K562 (cell line): ENCODE data around the gene MDC1. TPM values are rescaled to one million over a fixed set of nuclear protein-coding genes. Genes with fewer than 3 reads are reported as not detected.

Source experiments
- CBX5 ChIP-seq: IDR thresholded peaks from 2 replicates; pipeline ENCODE4 v1.6.1; 2014; ENCODE audit warnings: low read depth, borderline replicate concordance
- ETV1 ChIP-seq: fragments of 450-650 bp; conservative IDR thresholded peaks from 2 replicates; pipeline ENCODE4 v1.6.1; 2016; ENCODE audit warnings: missing genetic modification characterization, control low read depth, low read depth, missing compliant biosample characterization
- PTTG1 ChIP-seq: fragments of 450-650 bp; IDR thresholded peaks from 2 replicates; pipeline ENCODE4 v1.6.1; 2016; ENCODE audit warnings: low read depth, mild to moderate bottlenecking, missing genetic modification characterization, missing compliant biosample characterization
- RB1 ChIP-seq: fragments of 450-650 bp; IDR thresholded peaks from 2 replicates; pipeline ENCODE4 v1.6.1; 2017; ENCODE audit warnings: low read depth, mild to moderate bottlenecking
- SAFB ChIP-seq: fragments of 200-400 bp; formaldehyde crosslinking; IDR thresholded peaks from 2 replicates; pipeline ENCODE4 v1.6.1; 2017; ENCODE audit warnings: low read depth, low read length, borderline replicate concordance
- SLC30A9 ChIP-seq: fragments of 250-450 bp; sonication (Bioruptor Pico); IDR thresholded peaks from 2 replicates; pipeline ENCODE4 v1.8.0; 2022; ENCODE audit warnings: mild to moderate bottlenecking, moderate library complexity
- SMARCC2 ChIP-seq: fragments of 450-650 bp; IDR thresholded peaks from 2 replicates; pipeline ENCODE4 v1.6.1; 2017; ENCODE audit warnings: antibody characterized with exemption, moderate library complexity, mild to moderate bottlenecking, low read depth
- YY1 ChIP-seq, 3 experiments: IDR thresholded peaks; 2 replicates each; pipeline ENCODE4 v1.6.1; 2011; ENCODE audit warnings: low read length in 2 of 3, mild to moderate bottlenecking in 2 of 3, moderate library complexity in 2 of 3, borderline replicate concordance in 1 of 3, control low read depth in 1 of 3, low read depth in 1 of 3; ENCODE audit not compliant: insufficient read depth in 3 of 3, insufficient replicate concordance in 2 of 3, control insufficient read depth in 1 of 3, insufficient read length in 1 of 3; ENCODE audit errors: extremely low read depth in 1 of 3
- polyA plus RNA-seq, 8 experiments: library from polyadenylated mRNA; depleted of rRNA in 4 of 8; stranded (reverse) in 5 of 8; unstranded in 3 of 8; fragments of >200 nt; fragmentation: Nextera tagmentation in 2 of 8; fragmentation: Illumina TruSeq in 1 of 8; extraction: Ambion mirVana in 2 of 8; extraction: Trizol in 1 of 8; gene quantifications; 2 replicates each; pipeline versions ENCODE4 v1.2.1 to v1.2.3, GENCODE V29; 2011 to 2014; ENCODE audit warnings: inconsistent platforms in 1 of 8, missing spikeins in 1 of 8
- total RNA-seq, 7 experiments: library from RNA; depleted of rRNA in 6 of 7; stranded (reverse); fragments of >200 nt in 6 of 7; fragmentation: Illumina TruSeq in 2 of 7; extraction: Trizol in 2 of 7; gene quantifications; 2 replicates each; pipeline versions ENCODE4 v1.2.1 to v1.2.3, GENCODE V29; 2011 to 2021; ENCODE audit warnings: low replicate concordance in 1 of 7
- TF ChIP-seq, protein P1 (sequence below): IDR thresholded peaks from 2 replicates; pipeline ENCODE4 v1.6.1; 2011; ENCODE audit warnings: borderline replicate concordance, low read depth, mild to moderate bottlenecking, moderate library complexity, low read length; ENCODE audit not compliant: insufficient read depth, poor library complexity, severe bottlenecking
- TF ChIP-seq, protein P2 (sequence below), 2 experiments: fragments of 150-350 bp in 1 of 2; IDR thresholded peaks; 2 replicates each; pipeline ENCODE4 v1.6.1; 2012 to 2016; ENCODE audit warnings: low read depth in 2 of 2, low read length in 2 of 2, mild to moderate bottlenecking in 1 of 2, moderate library complexity in 1 of 2
- TF ChIP-seq, protein P3 (sequence below), 2 experiments: fragments of 450-650 bp; formaldehyde crosslinking in 1 of 2; IDR thresholded peaks; 2 replicates each; pipeline versions ENCODE4 v1.4.0 to v1.6.1; 2014 to 2020; ENCODE audit warnings: mild to moderate bottlenecking in 2 of 2, borderline replicate concordance in 1 of 2, low read depth in 1 of 2

MDC1 gene
- total and polyA plus RNA-seq, 9 of the 15 experiments (the other 6 are each of a cell fraction or from before 2014, with no cell fraction given) = 8.2 to 114 (median 20.0) TPM

GRCh38 chr6:30678964-30679726, 37.9 kb downstream of the MDC1 start (continued):
- TF ChIP-seq YY1 (IDR thresholded peaks at IDR 0.05; ENCODE audit: borderline replicate concordance in 1 of 3, control insufficient read depth in 1 of 3, extremely low read depth in 1 of 3, insufficient read depth in 3 of 3, insufficient read length in 1 of 3, insufficient replicate concordance in 2 of 3, low read depth in 1 of 3, low read length in 2 of 3) = peak in 1 of 3 experiments; percentile 60
- TF ChIP-seq ETV1 (tag) = peak; percentile 41; the same call in 1 of the 2 replicates
- no peak for TF ChIP-seq CBX5
- TF ChIP-seq, protein P1, sequence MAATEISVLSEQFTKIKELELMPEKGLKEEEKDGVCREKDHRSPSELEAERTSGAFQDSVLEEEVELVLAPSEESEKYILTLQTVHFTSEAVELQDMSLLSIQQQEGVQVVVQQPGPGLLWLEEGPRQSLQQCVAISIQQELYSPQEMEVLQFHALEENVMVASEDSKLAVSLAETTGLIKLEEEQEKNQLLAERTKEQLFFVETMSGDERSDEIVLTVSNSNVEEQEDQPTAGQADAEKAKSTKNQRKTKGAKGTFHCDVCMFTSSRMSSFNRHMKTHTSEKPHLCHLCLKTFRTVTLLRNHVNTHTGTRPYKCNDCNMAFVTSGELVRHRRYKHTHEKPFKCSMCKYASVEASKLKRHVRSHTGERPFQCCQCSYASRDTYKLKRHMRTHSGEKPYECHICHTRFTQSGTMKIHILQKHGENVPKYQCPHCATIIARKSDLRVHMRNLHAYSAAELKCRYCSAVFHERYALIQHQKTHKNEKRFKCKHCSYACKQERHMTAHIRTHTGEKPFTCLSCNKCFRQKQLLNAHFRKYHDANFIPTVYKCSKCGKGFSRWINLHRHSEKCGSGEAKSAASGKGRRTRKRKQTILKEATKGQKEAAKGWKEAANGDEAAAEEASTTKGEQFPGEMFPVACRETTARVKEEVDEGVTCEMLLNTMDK = peak; percentile 84
- no peak for TF ChIP-seq PTTG1 (tag)
- TF ChIP-seq SMARCC2 = no peak
- TF ChIP-seq, protein P2, sequence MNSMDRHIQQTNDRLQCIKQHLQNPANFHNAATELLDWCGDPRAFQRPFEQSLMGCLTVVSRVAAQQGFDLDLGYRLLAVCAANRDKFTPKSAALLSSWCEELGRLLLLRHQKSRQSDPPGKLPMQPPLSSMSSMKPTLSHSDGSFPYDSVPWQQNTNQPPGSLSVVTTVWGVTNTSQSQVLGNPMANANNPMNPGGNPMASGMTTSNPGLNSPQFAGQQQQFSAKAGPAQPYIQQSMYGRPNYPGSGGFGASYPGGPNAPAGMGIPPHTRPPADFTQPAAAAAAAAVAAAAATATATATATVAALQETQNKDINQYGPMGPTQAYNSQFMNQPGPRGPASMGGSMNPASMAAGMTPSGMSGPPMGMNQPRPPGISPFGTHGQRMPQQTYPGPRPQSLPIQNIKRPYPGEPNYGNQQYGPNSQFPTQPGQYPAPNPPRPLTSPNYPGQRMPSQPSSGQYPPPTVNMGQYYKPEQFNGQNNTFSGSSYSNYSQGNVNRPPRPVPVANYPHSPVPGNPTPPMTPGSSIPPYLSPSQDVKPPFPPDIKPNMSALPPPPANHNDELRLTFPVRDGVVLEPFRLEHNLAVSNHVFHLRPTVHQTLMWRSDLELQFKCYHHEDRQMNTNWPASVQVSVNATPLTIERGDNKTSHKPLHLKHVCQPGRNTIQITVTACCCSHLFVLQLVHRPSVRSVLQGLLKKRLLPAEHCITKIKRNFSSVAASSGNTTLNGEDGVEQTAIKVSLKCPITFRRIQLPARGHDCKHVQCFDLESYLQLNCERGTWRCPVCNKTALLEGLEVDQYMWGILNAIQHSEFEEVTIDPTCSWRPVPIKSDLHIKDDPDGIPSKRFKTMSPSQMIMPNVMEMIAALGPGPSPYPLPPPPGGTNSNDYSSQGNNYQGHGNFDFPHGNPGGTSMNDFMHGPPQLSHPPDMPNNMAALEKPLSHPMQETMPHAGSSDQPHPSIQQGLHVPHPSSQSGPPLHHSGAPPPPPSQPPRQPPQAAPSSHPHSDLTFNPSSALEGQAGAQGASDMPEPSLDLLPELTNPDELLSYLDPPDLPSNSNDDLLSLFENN (IDR thresholded peaks at IDR 0.05; ENCODE audit: low read depth in 2 of 2, low read length in 2 of 2) = no peak; a peak in 1 of 4 replicates
- no peak for TF ChIP-seq SLC30A9 (CRISPR knock-in tag)
- TF ChIP-seq, protein P3, sequence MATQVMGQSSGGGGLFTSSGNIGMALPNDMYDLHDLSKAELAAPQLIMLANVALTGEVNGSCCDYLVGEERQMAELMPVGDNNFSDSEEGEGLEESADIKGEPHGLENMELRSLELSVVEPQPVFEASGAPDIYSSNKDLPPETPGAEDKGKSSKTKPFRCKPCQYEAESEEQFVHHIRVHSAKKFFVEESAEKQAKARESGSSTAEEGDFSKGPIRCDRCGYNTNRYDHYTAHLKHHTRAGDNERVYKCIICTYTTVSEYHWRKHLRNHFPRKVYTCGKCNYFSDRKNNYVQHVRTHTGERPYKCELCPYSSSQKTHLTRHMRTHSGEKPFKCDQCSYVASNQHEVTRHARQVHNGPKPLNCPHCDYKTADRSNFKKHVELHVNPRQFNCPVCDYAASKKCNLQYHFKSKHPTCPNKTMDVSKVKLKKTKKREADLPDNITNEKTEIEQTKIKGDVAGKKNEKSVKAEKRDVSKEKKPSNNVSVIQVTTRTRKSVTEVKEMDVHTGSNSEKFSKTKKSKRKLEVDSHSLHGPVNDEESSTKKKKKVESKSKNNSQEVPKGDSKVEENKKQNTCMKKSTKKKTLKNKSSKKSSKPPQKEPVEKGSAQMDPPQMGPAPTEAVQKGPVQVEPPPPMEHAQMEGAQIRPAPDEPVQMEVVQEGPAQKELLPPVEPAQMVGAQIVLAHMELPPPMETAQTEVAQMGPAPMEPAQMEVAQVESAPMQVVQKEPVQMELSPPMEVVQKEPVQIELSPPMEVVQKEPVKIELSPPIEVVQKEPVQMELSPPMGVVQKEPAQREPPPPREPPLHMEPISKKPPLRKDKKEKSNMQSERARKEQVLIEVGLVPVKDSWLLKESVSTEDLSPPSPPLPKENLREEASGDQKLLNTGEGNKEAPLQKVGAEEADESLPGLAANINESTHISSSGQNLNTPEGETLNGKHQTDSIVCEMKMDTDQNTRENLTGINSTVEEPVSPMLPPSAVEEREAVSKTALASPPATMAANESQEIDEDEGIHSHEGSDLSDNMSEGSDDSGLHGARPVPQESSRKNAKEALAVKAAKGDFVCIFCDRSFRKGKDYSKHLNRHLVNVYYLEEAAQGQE (IDR thresholded peaks at IDR 0.05; ENCODE audit: borderline replicate concordance) = peak; percentile 96
- TF ChIP-seq, protein P3 (CRISPR knock-in tag; IDR thresholded peaks at IDR 0.05; ENCODE audit: low read depth) = no peak
- TF ChIP-seq SAFB = no peak
- peak; percentile 96 for TF ChIP-seq RB1
